ENCODE results near the gene GAB4.

The GAB4 gene

GRCh38 chr22:16975155-16975885 is 32.7 kb downstream of the GAB4 start:
- no peak for DNase-seq

GRCh38 chr22:16974298-16975084 is 33.5 kb downstream of the GAB4 start:
- no peak for DNase-seq

DNA sequence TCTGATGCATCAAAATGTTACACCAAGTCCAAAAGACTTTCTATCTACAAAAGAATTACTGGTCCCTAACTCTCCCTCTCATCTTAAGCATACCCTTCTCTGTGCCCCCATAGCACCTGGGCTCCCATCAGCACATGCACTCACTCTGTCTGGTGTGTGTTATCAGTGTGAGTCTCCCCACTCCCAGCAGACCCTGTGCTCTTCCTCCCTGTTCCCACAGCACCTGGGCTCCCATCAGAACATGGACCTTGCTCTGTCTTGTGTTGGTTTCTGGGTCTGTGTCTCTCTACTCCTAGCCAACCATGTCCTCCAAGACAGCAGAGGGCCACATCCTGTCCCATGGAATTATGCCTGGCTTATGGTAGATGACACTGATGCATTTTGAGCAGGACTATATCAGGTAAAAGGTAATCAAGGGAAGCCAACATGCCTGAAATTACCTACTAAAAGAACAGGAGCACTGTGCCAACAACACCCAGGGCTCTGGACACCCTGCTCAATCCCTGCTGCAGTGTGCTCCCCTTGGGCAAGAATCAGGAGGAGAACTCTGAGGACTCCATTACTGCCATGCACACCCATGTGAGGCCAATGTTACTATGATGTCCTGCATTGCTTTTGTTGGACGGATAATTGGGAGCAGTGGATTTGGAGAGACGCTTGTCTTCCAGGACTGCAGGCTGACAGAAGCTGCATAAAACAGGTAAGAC is 34.3 kb downstream of the GAB4 start:
- no peak for DNase-seq

GRCh38 chr22:16972311-16972710 is 35.7 kb downstream of the GAB4 start:
- DNase-seq = no peak

- no peak for DNase-seq
Measured at GRCh38 chr22:16970446-16970845, 37.6 kb downstream of the GAB4 start.

GRCh38 chr22:16969508-16970327 is 38.3 kb downstream of the GAB4 start:
- no peak for DNase-seq

- no peak for DNase-seq
Measured at GRCh38 chr22:16968218-16968595, 39.8 kb downstream of the GAB4 start.

GRCh38 chr22:16967453-16968217 is 40.4 kb downstream of the GAB4 start:
- no peak for DNase-seq

DNA sequence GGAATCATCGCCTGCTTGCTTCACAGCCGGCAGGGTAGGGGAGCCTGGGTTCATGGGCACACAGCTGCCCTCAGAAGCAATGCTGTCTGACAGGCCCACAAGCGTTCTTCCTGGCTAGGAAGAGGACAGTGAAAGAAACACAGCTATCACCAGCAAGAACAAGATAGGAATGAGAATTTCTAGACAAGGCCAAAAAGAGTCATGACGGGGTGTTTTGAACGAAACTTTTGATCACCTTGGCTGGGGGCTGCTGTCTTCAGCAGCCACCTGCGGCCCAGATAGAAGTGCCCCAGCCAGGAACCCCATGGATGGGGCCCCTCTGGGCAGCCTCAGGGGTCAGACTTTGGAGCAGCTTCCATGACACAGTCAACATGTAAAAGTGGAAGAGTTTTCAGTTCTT is 41.8 kb downstream of the GAB4 start:
- DNase-seq = no peak

- no peak for DNase-seq
Measured at GRCh38 chr22:16965560-16965959, 42.5 kb downstream of the GAB4 start.

GRCh38 chr22:16965083-16965482 is 42.9 kb downstream of the GAB4 start:
- DNase-seq = no peak

DNA sequence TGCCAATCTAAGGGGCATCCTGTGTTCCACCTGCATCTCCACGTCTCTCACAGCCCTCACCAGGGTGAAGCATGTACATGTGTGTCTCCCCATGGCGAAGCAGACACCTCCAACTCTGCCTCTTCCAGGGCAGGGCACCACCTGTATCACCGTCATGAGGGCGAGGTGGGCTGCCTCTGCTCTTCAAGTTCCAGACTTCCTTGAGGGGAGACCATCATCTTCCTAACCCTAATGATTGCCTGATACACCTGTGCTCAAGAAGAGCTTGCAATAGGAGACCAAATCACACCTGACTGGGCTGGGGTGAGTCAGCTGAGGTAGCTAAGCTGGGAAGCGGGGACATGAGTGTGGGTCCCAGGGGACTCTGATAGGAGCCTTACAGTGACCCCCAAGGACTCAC is 43.7 kb downstream of the GAB4 start:
- DNase-seq = no peak

DNA sequence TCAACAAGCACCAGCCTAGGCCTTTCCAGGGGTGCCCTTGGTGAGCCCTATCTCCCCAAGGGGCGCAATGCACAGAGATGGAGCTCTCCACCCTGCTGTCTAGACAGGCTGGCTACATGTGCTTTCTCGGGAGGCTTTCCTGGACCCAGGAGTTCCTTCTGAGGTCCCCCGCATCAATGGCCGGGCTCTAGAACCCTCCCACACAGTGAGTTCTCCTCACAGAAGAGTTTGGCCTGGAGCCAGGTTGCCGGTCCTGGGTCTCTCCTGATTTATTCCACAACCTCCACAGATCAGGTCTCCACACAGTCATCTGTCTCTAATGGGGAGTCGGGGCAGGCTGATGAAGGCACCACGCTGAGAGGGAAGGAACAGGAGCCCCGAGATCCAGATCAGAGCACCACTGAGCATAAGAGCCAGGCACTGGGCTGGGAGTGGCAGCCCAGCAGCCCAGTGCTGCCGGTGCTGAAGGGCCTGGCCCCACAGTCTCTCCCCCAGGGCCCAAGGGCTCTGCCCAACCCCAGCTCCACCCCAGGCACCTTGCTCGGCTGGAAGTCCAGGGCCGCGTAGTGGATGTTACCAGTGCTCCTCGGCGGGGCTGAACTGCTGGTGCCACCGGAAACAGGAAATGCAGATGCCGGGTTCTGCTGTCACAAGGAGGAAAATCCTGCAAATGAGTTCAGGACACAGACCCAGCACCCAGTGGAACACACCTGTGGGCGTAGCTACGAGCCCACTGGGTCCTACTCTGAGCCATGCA is 44.7 kb downstream of the GAB4 start:
- DNase-seq = no peak

GRCh38 chr22:16962501-16962900 is 45.5 kb downstream of the GAB4 start:
- no peak for DNase-seq

DNA sequence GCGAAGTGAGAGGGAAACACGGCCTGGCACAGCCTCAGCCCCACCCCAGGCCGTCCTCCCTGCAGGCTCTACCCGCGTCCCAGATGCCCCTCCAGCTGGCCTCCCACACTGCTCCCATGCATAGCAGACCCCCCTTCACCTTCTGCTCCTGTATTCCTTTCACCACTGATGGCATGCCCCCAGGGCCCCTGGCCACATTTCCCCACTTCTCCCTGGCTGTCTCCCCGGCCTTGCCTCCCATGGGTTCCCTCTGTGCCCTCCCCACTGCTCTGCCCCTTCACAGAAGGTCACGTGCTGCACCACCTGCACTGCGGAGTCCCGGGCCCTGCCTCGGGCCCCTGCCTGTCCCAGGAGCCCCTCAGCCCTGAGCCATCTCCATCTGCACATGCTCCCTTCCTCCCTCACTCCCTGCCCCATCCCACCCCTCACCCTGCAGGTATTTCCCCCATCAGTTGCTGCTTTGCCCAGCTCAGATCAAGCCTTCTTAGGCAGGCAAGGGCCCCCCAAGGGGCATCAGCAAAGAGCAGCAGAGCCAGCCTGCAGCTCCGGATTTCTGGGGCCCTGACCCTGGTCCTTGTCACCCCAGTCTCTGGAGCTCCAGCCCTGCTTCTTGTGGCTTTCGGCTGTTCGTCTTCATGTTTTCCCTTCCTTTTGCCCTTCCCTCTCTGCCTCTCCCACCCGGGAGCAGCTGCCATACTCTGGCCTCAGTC is 46.4 kb downstream of the GAB4 start:
- DNase-seq = no peak

- DNase-seq = no peak
Measured at GRCh38 chr22:16960884-16961249, 47.2 kb downstream of the GAB4 start.

DNA sequence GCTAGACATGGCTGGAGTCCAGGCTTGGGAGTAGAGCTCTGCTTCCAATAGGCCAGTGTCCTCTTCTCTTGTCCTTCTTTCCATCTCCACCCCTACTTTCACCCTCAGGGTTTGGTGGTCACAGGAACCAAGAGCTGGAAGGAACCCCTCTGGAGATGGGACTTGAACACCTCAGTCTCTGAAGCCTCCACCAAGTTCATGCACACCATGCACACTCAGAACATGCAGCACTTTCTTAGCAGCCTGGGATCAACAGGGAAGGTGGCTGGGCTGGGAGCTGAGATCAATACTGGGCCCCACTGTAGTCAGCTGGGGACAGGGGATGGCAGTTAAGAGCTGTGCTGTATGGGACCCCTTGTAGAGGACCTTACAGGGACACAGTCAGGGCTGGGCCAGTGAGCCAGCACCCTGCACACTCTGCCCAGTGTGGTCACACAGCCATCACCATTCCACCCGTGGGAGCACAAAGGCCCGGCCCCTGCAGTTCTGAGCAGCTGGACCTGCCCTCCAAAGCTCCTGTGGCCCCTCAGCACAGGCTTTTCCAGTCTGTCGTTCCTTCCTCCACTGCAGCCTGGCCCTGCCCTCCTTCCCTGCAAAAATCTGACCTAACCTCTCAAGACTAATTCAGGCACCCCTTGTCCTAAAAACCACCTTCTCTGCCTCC is 47.7 kb downstream of the GAB4 start:
- DNase-seq = no peak

- no peak for DNase-seq
Measured at GRCh38 chr22:16959345-16959930, 48.6 kb downstream of the GAB4 start.

DNA sequence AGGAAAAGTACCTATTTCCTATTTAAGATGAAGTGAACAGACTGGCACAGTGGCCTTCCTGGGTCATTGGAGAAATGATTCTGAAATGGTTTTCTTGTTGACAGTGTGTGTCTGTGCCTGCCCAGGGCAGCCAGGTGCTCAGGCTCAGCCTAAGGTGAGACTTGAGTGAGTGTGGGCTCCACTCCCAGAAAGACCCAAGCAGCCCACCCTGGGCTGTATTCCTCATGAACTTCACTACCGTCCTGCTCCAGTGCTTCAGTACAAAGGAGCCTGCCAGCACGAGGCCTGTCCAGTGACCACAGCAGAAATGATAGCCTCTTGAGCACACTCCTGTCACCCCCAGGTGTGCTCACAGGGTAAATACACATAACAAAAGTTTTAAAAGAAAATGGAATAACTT is 49.5 kb downstream of the GAB4 start:
- no peak for DNase-seq

- DNase-seq = no peak
Measured at GRCh38 chr22:16957781-16958180, 50.2 kb downstream of the GAB4 start.
